GM19193 (cell line): ENCODE results near the gene ITPK1.

ENCODE experiments used
- POLR2A ChIP-seq: IDR thresholded peaks from 4 replicates; pipeline ENCODE4 v1.6.1; 2011; ENCODE audit not compliant: insufficient read depth, insufficient read length; ENCODE audit errors: extremely low read depth

Gene ITPK1

DNA sequence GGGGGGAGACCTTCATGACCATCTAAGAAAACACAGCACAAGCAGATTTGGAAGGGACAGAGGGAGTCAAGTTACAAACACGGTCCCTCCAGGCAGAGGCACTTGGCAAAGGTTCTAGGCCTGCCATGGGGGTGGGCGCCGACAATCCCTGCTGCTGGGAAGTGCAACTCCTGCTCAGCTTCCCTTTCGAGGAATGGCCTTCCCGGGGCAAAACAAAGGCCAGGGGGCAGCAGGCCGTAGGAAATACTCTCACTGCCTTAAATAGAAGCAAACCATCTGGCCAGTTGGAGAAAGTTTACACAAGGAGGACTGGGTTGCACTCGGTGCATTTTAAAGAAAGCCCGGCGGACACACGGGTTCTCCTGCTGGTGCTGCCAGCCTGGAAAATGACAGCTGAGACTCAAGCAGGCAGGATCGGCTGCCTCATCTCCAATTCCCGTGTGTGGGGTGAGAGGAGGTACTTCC, 65.8 kb downstream of the ITPK1 start:
- no peak for TF ChIP-seq POLR2A

DNA sequence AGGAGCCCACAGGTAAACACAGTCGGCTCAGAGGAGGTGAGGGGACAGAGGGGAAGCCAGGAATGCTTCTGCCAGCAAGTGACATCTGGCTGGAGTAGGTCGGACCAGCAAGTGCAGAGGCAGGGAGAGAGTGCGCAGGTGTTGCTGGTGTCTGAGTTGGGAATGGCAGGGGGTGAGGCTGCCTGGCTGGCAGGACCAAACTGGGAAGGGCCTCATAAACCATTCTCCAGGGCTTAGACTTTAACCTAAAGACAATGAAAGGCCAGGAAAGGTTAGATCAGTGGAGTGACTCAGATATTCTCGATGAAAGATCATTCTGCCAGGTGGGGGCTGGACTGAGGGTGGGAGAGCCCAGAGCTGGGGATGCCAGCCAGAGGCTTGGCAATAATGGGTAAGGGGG, 66.4 kb downstream of the ITPK1 start:
- no peak for TF ChIP-seq POLR2A

DNA sequence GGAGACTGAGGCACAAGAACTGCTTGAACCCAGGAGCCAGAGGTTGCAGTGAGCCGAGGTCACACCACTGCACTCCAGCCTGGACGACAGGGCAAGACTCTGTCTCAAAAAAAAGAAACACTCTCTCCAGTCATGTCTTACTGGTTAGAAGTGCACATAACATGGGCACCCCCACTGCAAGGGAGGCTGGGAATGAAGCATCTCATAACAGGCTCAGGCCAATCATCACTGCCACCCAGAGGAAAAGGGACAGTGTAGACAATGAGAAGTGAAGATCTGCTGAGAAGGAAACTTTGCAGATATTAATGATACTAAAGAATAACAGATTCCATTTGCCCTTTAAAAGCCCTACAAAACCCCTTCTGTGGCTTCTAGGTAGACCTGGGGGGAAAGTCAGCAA, 66.9 kb downstream of the ITPK1 start:
- TF ChIP-seq POLR2A, result no peak

DNA sequence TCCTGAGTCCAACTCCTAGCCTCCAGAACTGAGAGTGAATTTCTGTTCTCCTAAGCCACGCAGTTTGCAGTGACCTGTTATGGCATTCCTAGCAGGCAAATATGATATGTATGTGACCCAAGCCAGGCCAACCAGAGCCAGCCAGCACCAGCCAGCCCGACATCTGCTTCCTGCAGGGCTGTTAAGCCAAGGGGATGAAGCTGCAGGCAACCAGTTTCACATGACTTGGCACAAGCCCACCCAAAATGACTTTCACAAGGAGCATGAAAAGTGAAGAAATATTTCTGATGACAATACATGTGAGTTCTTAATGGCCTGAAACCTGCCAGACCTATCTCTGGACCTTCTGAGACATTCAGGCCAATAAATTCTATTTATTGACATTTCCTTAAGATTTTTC, 68.1 kb downstream of the ITPK1 start:
- TF ChIP-seq POLR2A, result no peak

DNA sequence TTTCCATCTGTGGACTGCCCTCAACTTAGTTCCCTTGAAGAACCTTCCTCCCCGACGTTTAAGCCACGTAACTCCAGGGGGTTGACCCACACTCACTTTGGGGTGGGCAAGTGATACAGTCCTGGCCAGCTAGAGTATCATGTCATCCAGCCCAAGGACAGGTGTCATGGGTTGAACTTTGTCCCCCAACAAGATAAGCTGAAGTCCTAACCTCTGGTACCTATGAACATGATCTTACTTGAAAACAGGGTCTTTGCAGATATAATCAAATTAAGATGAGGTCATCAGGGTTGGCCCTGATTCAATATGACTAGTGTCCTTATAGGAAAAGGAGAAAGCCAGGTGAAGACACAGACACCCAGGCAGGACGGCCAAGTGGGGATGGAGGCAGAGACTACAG, 68.6 kb downstream of the ITPK1 start:
- no peak for TF ChIP-seq POLR2A

DNA sequence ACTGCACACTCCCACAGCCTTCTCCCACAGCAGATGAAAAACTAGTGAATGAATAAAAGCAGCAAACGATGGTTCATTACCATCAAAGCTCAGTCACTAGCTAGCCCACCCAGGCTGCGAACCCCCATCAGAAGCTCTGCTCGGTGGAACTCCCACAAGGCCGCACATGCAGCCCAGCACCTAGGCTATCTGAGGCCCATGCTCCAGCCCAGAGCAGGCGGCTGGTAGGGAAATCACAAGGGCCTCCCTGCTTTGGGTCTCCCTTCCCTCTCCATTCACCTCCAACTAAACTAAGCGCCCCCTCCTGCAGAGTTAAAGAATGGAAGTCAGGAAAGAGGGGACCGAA, 69.0 kb downstream of the ITPK1 start:
- no peak for TF ChIP-seq POLR2A

DNA sequence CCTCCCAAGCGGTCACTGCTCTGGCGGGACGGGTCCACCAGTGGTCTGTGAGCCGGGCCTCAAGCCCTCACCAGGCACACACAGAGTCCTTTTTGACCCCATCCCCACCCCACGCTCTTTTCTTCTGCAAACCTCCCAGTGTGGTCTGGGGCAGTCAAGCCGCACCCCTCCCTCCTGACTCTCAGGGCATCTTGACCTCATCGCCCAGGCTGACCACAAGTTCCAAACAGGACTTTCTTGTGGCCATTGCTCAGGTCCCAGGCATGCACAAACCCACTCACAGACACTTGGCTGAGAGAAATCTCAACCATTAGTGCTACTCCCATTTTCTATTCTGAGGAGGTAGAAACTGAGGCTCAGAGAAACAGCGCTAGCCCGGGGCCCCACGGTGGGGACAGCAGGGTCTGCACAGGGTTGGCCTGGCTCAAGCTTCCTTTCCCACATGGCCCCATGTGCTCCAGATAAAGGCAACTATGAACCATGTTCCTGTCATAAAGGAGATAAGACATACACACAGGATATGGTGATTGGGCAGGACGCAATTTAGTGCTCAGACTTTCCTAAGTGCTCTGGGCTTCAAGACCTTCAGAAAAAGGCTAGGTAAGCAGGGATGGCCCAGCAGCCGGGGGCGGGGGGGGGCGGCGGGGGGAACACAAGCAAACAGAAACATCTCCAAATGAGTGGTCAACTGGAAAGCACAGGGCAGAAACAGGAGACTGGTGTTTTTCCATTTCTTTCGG, 69.6 kb downstream of the ITPK1 start:
- no peak for TF ChIP-seq POLR2A

DNA sequence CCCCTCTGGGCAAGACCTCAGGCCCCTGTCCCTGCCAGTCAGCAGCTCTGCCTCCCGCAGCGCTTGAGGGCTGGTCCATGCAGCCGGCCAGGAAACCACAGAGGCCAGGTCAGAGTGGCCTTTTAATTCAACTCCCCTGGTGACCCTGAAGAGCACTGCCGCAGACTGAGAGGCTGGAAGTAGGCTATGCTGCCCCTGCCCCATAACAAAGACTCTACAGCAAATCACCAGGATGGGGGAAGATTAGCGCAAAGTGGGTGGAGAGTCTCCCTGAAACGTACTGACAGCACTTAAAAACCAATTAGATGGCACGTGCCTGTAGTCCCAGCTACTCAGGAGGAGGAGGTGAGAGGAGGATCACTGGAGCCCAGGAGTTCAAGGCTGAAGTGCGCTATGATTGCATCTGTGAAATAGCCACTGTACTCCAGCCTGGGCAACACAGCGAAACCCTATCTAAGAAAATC, 70.5 kb downstream of the ITPK1 start:
- TF ChIP-seq POLR2A, result no peak

DNA sequence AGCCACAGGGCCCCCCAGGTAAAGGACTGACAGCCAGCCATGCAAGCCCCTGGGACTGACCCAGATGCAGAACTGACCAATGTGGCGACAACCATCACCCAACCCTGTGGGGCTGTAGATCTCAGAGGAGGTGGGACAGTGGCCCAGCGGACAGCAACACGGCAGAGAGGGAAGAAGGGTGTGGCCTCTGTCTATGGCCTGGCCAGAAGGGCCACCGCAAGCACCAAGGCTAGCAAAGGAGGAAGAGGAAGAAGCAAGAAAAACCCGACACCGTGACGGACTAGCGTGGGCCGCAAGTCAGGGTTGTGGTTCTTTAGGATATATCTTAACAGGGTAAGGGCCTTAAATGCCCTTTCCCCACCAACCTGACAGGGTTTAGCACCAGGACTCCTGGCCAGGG, 71.2 kb downstream of the ITPK1 start:
- TF ChIP-seq POLR2A, result no peak

DNA sequence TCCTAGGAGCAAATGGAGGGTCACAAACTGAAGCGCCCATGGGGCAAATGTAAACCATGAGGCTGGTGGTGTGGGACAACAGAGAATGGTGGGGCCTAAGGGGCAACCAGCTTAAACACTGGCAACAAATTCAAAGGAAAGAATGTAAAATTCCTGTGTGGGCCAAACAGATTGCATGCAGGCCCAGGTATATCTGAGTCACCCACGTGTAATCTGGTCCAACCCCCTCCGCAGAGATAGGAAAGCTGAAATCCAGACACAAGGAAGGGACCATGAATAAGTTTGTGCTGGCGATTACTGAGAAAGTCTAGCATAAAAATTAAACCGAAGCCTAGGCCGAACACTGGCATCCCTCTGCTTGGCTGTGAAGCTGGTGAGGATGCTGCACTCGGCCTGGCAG, 71.6 kb downstream of the ITPK1 start:
- no peak for TF ChIP-seq POLR2A

DNA sequence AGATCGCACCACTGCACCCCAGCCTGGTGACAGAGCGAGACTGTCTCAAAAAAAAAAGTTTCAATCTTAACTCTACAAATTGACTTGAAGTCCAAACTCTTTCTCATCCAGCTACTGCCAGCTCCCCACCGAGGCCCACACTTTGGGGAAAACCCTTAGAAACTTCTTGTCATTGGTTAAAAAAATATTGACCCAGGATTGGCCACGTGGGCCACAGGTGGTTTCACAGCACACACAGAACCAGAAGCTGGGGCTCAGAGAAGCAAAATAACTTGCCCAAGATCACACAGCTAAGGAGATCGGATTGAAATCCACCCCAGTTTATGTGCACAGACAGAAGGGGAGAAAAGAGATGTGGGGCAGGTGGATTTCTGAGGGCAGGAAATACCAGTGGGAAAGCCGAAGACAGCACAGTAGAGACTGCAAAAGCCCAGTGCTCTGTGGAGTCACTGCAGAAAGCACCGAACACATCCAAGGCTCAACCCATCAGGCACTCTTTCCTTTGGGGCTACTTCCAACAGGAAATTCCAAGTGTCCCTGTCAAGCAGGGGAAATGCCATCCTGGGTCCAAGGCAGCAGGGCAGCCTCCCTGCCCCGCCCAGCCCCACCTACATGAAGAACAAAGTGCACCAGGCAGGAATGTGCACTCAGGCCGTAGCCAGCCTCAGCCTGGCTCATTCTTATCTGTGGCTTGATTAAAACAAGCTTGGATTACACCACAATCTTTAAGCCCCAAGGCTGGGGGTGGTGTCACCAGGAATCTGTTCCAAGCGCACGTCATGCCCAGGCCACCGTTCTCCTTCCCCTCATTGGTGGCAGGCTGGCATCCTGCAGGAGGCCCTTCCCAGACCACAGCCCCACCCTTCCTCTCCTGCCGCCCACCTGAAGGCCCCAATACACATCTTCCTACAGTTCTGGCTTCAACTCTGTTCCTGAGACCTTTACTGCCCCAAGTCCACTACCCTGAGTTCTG, 72.5 kb downstream of the ITPK1 start:
- no peak for TF ChIP-seq POLR2A

DNA sequence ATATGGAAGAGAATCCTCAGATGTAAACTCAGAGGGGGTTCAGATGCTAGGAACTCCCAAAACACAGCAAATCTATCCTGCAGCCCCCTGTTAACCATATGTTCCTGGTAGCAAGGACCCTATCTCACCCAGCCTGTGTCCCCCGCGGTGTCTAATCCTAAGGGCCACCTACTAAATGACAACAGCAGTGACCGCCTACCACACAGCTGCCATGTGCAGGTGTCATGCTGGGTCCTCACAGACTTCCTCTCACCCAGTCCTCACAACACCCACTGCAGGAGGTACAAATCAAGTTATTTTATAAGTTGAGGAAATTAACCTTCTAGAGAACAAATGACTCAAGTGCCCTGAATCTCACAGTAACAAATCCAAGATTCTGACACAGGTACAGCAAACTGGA, 73.9 kb downstream of the ITPK1 start:
- no peak for TF ChIP-seq POLR2A

DNA sequence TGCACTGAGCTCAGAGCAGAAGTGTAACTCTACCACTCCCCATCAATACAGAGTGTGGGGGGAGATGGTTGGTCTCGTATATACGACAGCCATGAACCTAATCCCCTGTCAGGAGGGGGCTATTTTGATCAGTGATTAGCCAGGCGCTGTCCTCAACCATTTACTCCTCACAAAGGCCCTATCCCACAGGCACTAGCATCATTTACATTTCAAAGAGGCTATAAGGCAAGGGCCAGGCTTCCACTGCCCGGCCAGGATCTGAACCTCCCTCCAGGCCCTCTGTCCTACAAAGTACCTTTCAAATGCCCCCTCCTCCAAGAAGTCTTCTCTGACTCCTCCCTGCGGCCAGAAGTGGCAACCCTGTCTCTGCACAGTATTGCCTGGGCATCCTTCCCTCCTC, 74.7 kb downstream of the ITPK1 start:
- TF ChIP-seq POLR2A, result no peak

DNA sequence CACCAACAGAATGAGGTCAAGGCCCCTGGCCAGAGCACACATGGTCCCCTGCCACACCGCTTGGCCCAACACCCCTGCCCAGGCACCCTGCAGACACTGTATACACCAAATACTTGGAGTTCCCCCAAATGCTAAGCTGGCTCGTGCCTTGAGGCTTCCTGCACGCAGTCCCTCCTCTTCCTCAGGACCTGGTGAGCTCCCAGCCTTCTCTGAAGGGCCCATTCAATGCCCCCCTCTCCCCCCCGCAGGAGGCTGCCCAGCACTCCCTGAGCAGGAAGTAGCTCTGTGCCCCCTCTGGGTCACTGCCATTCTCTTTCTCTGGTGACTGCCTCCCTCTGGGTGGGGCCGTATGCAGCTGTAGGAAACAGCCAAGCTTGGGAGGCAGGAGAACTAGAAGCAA, 75.3 kb downstream of the ITPK1 start:
- TF ChIP-seq POLR2A, result no peak

DNA sequence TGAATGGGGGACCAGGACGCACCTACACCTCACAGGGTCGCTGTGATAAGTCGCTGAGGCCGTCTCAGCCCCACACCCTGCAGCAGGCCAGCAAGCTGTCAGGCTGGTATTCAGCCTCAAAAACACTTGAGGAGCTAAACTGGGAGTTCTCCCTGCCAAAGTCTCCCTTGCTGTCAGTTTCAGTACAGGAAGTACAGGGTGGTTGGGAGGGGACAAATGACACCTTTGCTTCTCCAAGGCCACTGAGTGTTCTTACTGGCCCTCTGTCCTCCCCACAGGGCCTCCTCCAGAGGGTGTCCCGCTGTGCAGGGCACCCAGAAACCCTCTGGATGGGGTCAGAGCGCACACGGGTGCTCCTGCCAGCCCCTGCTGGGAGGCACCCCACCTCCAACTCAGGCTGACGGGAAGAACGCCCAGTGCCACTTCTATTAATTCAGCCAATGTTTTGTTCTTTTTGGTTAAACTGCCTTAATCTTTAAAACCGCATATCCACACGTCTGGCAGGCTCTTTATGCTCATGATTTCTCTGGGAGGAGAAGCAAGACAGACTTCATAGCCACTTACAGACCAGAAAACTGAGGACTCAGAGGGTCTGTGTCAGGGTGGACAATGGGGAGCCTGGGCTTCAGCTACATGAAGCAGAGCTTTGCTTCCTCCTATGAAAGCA, 75.9 kb downstream of the ITPK1 start:
- TF ChIP-seq POLR2A, result no peak

DNA sequence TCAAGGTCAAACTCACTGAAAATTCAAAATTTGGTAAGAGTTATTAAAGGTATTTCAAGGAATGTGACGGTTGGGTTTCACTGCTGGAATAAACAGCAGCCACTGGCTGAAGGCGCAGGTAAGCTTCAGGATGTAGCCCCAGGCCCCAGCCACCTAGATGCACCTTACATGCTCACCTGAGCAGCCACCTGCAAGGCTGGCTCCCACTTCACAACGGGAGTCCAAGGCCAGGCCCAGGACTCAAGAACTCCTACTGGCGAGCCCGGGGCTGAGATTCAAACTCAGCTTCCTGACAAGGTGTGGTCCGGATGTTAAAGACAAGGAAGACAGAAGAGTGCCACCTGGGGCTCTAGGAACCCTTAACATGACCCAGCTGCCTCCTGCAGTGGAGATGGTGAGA, 78.4 kb downstream of the ITPK1 start:
- no peak for TF ChIP-seq POLR2A

DNA sequence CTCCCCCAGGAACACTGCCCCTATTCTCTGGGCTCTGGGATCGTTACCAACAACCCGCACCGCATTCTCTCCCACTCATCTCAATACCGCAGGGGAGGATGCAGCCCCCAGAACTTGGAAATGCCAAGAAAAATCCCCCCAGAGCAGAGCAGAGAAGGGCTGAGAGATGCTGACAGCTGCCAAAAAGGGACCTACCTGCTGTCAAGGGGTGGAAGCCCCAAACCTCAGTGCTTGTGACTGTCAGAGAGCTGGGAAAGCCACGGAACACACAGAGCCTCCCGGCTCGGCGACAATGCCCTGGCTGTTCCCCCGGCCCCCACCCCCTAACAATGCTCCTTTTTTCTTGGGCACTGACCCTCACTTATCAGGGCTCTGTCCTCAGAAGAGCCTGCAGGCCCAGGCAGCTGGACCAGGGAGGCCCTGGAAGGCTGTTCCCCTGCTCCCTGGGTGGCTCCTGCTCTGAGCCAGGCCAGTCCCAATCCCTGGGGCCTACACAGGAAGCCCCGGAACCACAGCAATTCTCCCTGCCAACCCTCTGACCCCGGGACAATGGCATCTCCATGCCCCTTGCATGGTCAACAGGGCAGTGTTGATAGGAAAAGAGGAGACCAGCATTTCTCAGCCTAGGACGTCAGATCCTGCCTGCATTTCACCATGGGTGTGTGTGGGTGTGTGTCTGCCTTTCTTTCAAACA, 78.9 kb downstream of the ITPK1 start:
- TF ChIP-seq POLR2A, result no peak
